H1 (cell line): Measurements from ENCODE around the gene SAP30. TPM values are rescaled to one million over a fixed set of nuclear protein-coding genes. Genes with fewer than 3 reads are reported as not detected.

Experiments used
- CBX8 ChIP-seq: fragments of 300-800, 300-1000 bp; sonication (generic); IDR thresholded peaks from 2 replicates; pipeline ENCODE4 v1.7.1; 2016; ENCODE audit warnings: low read depth, low read length, borderline replicate concordance
- CHD7 ChIP-seq: fragments of 300-600 bp; sonication (generic); IDR thresholded peaks from 2 replicates; pipeline ENCODE4 v1.7.1; 2012; ENCODE audit warnings: low read length, moderate library complexity, mild to moderate bottlenecking, inconsistent platforms; ENCODE audit not compliant: insufficient replicate concordance
- polyA plus RNA-seq, 7 experiments: library from polyadenylated mRNA; depleted of rRNA in 3 of 7; stranded (reverse) in 5 of 7; unstranded in 2 of 7; fragments of >200 nt in 5 of 7; fragments of 200-250 nt in 2 of 7; gene quantifications; 1 replicate in 5 of 7; 2 replicates in 1 of 7; 4 replicates in 1 of 7; pipeline versions ENCODE4 v1.2.1 to v1.2.3, GENCODE V29; 2011 to 2013; ENCODE audit warnings: missing spikeins in 2 of 7, mixed read lengths in 2 of 7
- total RNA-seq: library from RNA; stranded (reverse); fragmentation: NEBNext Ultra II Directional; extraction: Animal tissue kit (Norgen Biotek cat#: 25700); gene quantifications from 2 replicates; pipeline ENCODE4 v1.2.1, GENCODE V29; 2021

Gene SAP30
- total and polyA plus RNA-seq, 2 of the 8 experiments (the other 6 are each of a cell fraction or from before 2014, with no cell fraction given), result 7.7 to 21.1 TPM

DNA sequence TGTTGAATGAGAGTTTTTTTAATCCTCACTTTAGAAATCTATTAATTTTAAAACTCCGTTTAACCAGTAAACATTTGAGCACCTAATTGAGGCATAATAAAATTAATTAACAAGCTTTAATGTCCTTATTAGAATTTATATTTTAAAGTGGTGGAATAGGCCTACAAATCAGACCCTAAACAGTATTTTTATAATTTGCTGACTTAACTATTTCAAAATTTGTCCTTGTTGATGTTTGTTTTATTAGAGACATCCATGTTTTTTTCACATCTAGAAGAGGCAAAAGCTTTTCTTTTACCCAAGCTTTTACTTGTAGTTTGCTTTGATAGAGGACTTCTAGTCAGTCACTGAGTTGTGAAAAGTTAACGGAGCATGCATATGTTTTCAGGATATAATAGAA is 3.8 kb downstream of the SAP30 start (continued):
- no peak for TF ChIP-seq CHD7
- no peak for TF ChIP-seq CBX8
